ENCODE results near the gene CHAC1.

The CHAC1 gene

DNA sequence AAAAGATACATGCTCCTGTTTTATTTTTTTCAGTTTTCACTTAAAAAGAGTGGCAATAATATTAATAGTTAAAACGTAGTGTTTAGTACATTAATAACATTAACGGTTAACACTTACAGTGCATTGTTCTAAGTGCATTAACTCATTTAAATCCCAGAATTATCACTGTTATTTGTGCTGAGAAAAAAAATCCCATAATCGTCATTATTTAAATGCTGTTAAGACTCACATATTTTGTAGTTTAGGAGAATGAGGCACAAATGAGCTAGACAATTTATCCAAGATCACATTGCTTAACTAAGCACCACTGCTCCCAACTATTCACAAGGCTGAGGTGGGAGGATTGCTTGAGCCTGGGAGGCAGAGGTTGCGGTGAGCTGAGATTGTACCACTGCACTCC, 34.9 kb downstream of the CHAC1 start:
- CTCF ChIA-PET, result no interaction called here
- POLR2A ChIA-PET, result no interaction called here

DNA sequence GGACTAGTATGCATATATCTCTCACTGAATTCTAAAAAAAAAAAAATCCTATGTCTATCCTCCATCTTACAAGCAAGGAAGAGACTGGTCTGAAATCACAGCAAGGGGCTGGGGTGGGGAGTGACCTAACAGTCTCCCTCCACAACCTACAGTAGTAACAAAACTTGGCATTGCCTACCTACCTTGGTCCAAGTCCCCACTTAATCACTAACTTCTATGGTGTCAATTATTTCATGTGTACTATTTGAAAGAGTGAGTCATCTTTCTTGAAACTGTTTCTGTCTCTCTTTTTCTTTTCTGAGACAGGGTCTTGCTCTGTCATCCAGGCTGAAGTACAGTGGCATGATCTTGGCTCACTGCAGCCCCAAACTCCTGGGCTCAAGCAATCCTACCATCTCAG, 36.8 kb downstream of the CHAC1 start:
- H3K4me3 ChIP-seq (ENCODE audit: low read depth, low read length), result no peak overlapping the region
- DNase-seq (ENCODE audit: low read depth, low spot score), result no peak
- ChIA-PET POLR2A (interaction anchor here (1.2 kb wide), 1 partner anchor 37 kb away, joined by 3 read pairs; the partner anchor contains the start of gene CHAC1), CTCF (interaction anchor here (1.0 kb wide), 1 partner anchor 22 kb away, joined by 3 read pairs; no protein-coding TSS in a partner anchor)
- TF ChIP-seq CTCF (IDR thresholded peaks at IDR 0.05; ENCODE audit: insufficient read depth, low read length, missing control alignments), result no peak

More for the DNA sequence above, 34.9 kb downstream of the CHAC1 start:
- no peak for TF ChIP-seq CTCF (IDR thresholded peaks at IDR 0.05; ENCODE audit: insufficient read depth, low read length, missing control alignments)
- no peak for DNase-seq (ENCODE audit: low read depth, low spot score)
- no peak overlapping the region for H3K4me3 ChIP-seq (ENCODE audit: low read depth, low read length)

DNA sequence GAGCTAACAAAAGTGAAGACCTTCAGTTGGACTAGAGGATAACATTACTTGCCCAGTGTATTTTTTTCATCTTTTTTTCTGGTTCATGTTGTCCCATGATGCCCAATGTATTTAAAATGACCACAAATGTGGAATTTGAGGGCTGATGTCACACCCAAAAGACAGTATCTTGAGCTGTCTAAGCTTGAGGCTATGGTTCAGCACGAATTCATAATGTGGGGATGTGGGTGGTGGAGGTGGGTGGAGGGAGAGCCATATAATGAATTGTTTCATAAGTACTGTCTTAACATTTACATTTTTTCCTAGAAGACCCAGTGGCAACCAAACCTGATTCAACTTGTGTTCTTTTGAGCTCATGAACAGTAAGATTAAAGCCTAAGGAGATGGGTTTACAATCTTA, 37.5 kb downstream of the CHAC1 start:
- ChIA-PET CTCF (interaction anchor here (1.0 to 1.9 kb wide), 3 partner anchors 8 to 21 kb away, joined by 3 to 5 read pairs (median 4); no protein-coding TSS in a partner anchor), POLR2A (interaction anchor here (1.2 kb wide), 1 partner anchor 38 kb away, joined by 3 read pairs; the partner anchor contains the start of gene CHAC1)
- H3K4me3 ChIP-seq (ENCODE audit: low read depth, low read length), result no peak overlapping the region
- no peak for TF ChIP-seq CTCF (IDR thresholded peaks at IDR 0.05; ENCODE audit: insufficient read depth, low read length, missing control alignments)
- DNase-seq (ENCODE audit: low read depth, low spot score), result no peak

DNA sequence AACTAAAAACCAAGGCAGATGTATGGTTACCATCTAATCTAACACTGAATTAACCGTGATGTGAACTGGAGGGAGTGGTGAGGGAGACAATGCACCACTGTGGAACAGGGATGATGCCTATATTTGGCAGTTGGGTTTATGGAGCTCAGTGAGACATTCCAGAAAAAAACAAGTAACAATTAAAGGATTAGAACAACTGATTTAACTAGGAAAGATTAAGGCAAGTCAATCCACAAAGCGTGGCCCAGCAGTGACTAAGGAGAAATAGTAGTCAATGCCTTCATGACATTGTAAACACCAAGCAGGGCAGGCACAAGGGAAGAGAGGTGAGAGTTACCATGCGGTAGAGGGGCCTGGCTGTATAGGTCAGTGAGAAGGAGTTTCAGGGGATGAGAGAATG, 38.1 kb downstream of the CHAC1 start:
- CTCF ChIA-PET, result interaction anchor here (1.1 to 1.9 kb wide), 3 partner anchors 9 to 30 kb away, joined by 3 to 5 read pairs (median 4); no protein-coding TSS in a partner anchor
- H3K4me3 ChIP-seq (ENCODE audit: low read depth, low read length), result no peak overlapping the region
- no peak for TF ChIP-seq CTCF (IDR thresholded peaks at IDR 0.05; ENCODE audit: insufficient read depth, low read length, missing control alignments)
- DNase-seq (ENCODE audit: low read depth, low spot score), result no peak
- POLR2A ChIA-PET, result interaction anchor here (1.2 kb wide), 1 partner anchor 38 kb away, joined by 3 read pairs; the partner anchor contains the start of gene CHAC1

- TF ChIP-seq CTCF (IDR thresholded peaks at IDR 0.05; ENCODE audit: insufficient read depth, low read length, missing control alignments), result no peak
- ChIA-PET POLR2A (interaction anchor here (0.6 to 1.2 kb wide), 2 partner anchors 39 to 280 kb away, joined by 3 read pairs; partner anchors contain the start of gene CHAC1), CTCF (interaction anchor here (1.0 to 1.9 kb wide), 5 partner anchors 10 to 85 kb away, joined by 3 to 5 read pairs (median 4); no protein-coding TSS in a partner anchor)
- DNase-seq (ENCODE audit: low read depth, low spot score), result no peak
- H3K4me3 ChIP-seq (ENCODE audit: low read depth, low read length), result no peak overlapping the region
Measured at GRCh38 chr15:40992241-40992741, 39.0 kb downstream of the CHAC1 start.

GRCh38 chr15:40992825-40993224, 39.6 kb downstream of the CHAC1 start:
- CTCF ChIA-PET, result interaction anchor here (1.0 to 1.9 kb wide), 3 partner anchors 16 to 85 kb away, joined by 3 to 5 read pairs (median 4); no protein-coding TSS in a partner anchor
- no peak for TF ChIP-seq CTCF (IDR thresholded peaks at IDR 0.05; ENCODE audit: insufficient read depth, low read length, missing control alignments)
- POLR2A ChIA-PET, result interaction anchor here (1.2 kb wide), 1 partner anchor 40 kb away, joined by 3 read pairs; the partner anchor contains the start of gene CHAC1
- DNase-seq (ENCODE audit: low read depth, low spot score), result no peak
- no peak overlapping the region for H3K4me3 ChIP-seq (ENCODE audit: low read depth, low read length)
